HG02610 (cell line): ENCODE results near the gene TMPRSS4.

ENCODE experiments used
- ATAC-seq: cut with Tn5 transposase; IDR thresholded peaks from one replicate; pipeline ENCODE4 v1.9.1; 2021; ENCODE audit warnings: mild to moderate bottlenecking, moderate library complexity; ENCODE audit not compliant: unreplicated experiment

TMPRSS4 gene

DNA sequence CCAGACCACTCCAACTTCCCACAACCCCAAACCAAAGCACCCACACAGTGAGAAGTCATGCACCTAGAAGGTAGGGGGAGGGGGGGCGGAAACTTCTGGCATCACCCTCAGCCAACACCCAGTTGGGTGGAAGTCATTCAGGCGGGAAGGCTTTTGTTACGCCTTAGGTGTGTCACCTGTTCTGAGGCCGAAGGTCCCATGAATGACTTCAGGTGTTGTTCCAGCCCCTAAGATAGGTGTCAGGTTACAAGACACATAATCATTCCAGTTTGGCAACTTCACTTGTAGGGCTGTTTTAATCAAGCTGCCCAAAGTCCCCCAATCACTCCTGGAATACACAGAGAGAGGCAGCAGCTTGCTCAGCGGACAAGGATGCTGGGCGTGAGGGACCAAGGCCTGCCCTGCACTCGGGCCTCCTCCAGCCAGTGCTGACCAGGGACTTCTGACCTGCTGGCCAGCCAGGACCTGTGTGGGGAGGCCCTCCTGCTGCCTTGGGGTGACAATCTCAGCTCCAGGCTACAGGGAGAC, at the start of gene TMPRSS4:
Gene TMPRSS4, plus strand, starts transcription at position 325 of the 528 bp plus-strand sequence. CDS start 225 bp downstream, outside the sequence.
- ATAC-seq, result no peak

- no peak for ATAC-seq
Measured at GRCh38 chr11:118027694-118028093, 49.2 kb upstream of the TMPRSS4 start.

GRCh38 chr11:118028626-118029025, 48.3 kb upstream of the TMPRSS4 start:
- no peak for ATAC-seq

- ATAC-seq, result peak; percentile 66
Measured at GRCh38 chr11:118033443-118033842, 43.4 kb upstream of the TMPRSS4 start.

- ATAC-seq, result no peak
Measured at GRCh38 chr11:118042141-118042540, 34.7 kb upstream of the TMPRSS4 start.

GRCh38 chr11:118042796-118043195, 34.1 kb upstream of the TMPRSS4 start:
- no peak for ATAC-seq

DNA sequence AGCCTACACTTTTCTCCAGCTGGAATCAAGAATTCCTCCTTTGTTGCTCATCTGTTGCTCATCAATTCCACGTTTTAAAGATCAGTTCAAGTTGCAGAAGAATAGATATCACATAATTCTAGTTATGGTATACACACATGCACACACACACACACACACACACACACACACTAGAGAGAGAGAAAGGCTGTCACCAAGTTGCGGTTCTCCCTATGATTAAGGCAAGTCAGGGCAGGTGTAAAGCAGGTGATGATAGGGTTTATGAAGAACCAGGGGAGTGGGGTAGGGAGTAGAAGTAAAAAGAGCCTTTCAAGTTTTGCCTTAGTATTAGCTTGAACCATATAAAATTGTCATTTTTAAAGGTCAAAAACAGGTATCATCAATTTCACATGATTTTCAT, 31.7 kb upstream of the TMPRSS4 start:
- ATAC-seq, result no peak

DNA sequence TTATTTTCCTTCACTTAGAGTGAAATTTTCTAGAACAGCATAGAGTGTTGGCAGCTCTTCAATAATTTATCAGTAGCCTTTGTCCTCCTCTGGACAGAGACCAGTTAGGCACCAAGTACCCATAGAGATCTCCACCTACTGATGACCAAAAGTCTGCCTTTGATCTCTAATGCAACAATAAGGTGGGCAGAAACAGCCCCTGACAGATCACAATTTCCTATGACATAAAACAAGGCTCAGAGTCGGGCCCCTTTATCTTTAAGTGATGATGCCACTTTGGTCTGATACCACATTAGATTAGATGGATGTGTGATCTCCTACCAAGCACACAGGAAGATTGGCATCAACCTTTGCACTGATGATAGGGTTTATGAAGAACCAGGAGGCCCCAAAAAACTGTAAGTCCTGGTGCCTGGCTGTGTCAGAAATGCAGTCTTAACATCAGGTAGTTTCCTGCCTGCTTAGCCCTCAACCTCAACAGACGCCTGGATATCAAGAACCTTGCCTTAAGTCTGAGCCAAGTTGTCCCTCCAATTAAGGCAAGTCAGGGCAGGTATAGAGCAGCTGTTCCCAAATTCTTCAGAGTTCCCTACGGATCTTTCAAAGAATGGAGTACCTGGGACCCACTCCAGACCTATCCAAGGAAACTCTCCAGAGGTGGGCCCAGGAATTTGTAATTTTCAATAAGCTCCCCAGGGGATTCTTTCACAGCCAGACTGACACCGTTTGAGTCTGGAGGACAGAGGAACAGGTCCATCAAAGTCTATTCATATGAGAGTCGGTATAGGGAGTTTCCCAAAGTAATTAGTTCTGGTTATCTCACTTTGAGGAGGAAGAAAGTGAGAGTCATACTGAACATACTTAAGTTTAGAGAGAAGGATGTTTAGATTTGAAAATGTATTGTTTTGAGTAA, 30.6 kb upstream of the TMPRSS4 start:
- peak; percentile 70 for ATAC-seq

GRCh38 chr11:118046964-118047700, 29.7 kb upstream of the TMPRSS4 start:
- ATAC-seq, result no peak

- ATAC-seq, result no peak
Measured at GRCh38 chr11:118047749-118048148, 29.1 kb upstream of the TMPRSS4 start.

DNA sequence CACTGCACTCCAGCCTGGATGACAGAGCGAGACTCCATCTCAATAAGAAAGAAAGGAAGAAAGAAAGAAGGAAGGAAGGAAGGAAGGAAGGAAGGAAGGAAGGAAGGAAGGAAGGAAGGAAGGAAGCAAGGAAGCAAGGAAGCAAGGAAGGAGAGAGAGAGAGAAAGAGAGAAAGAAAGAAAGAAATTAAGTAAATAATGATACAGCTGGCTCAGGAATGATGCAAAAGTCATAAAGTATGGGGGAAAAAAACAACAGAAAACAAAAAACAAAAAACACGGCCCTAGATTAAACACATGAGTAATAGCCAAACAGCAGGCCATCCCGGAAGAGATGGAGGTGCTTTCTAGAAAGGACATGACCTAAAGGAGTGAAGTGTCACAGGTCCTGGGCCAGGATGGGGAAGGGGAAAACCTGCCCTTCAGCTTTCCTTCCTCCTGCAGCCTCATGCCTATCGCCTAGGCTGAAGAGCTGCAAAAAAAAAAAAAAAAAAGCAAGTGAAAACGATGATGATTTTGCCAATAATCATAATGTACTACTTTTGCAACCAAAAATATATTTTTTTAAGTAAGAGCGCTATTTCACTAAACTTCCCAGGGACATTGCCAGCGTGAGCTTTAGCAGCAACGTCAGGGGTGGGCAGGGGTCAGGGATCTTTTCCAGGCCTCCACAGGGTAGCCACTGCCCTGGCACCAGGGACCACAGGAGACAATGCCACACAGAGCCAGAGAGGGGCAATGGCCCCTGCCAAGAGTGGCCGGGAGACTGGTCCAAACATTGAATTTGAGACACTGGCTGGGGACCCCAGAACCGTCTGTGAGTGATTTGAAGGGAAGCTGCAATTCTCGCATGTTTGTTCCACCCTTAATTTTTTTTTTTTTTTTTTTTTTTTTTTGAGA, 28.2 kb upstream of the TMPRSS4 start:
- no peak for ATAC-seq

DNA sequence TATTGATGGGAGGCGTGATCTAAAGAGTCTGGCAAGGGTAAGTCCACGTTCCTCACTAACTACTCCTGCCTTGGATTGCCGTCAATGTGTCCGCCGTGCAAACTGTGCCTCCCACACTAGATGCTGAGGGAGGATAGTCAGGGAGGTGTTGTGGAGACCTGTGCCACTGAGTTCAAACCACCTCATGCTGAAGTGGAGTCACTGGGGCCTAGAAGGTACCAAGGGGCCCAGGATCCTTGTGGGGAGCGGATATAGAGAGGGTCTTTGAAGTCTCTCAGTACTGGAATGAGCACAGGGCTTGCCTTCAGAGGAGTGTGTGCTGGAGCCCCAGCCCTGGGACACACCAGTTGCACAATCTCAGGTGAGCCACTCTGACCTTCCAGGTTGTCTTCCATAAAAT, 27.1 kb upstream of the TMPRSS4 start:
- no peak for ATAC-seq

- ATAC-seq, result no peak
Measured at GRCh38 chr11:118050208-118050891, 26.5 kb upstream of the TMPRSS4 start.

DNA sequence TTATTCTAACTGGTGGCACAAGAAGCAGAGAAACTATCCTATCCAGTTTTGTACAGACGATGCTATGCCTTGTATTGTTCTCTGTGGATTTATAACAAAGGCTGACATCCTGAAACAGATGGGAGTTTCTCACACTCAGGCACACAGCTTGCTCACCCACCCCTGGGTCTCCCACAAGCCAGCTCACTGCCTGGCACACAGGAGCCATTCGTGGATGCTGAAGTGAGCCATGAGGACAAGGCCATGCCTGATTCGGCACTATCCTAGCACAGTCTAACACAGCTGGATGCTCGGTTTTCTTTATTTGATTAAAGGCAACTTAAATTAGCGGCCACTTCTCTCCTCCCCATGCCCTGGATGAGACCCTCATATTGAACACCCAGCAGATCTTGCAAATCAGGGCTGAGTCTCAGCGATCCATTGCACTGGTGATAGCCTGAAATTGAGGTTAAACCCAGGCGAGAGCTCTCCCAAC, 25.7 kb upstream of the TMPRSS4 start:
- no peak for ATAC-seq

DNA sequence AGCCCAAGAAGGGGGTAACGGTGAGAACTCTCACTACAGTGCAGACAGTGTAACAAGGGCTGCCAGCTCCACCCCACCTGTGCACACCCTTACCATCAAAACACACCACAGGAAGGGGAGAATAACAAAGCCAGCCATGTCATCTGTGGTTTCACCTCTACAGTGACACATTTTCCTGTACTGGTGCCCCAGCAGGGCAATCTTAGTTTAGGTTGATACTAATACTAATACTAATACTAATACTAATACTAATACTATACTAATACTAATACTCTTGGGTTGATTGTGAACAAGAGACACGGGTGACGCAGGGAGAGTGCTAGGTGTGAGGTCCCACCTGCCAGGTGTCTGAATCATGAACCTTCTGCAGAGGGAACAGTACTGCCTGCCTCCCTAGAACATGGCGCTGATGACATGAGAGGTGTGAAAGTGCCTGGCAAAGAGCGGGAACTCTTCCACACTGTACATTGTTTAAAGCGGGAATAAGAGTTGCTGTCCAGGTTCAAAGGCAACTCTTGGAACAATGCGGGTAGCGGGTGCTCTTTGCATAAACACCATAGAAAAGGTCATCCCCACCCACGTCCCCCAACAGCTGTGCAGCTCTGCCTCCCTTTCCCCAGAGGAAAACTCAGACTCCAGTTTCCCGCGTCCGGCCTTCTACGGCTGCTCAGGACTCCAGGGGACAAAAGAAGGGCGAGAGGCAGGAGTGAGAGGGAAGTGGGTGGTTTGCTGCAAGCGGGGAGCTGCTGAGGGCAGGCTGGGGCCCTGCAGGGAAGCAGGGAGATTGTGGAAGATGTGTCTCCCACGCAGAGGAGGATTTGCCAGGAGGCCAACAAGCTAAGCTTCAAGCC, 25.0 kb upstream of the TMPRSS4 start:
- ATAC-seq, result peak; percentile 77

GRCh38 chr11:118052581-118053206, 24.2 kb upstream of the TMPRSS4 start:
- no peak for ATAC-seq

DNA sequence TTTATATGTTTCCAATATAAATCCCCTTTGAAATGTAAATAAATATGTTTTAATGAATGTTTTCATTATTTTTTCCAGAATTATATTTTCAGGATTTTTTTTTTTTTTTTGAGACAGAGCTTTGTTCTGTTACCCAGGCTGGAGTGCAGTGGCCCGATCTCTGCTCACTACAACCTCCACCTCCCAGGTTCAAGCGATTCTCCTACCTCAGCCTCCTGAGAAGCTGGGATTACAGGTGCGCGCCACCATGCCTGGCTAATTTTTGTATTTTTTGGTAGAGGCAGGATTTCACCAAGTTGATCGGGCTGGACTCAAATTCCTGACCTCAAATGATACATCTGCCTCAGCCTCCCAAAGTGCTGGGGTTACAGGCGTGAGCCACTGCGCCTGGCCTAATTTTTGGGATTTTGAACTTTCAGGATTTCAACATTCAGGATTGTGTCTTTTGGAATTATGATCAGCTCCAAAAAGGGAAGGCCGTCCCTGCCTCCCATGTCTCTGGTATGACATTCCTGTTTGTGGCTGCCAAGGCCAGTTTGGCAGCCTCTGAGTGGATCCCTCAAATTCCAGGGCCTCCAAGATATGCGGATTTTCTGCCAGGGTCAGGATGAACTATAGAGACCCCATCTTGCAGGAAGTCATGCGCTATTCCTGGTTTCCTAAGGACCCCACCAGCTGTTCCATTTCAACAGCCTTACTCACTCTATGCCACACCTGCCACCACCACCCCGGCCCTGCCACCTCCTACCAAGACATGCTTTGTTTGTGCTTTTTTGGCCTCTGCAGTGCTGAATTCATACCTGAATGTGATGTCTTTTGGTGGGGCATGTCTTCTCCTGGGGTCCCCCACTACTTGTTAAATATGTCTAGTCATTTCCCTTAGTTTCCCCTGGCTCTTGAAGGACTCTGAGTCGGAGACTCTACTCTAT, 21.9 kb upstream of the TMPRSS4 start:
- no peak for ATAC-seq

DNA sequence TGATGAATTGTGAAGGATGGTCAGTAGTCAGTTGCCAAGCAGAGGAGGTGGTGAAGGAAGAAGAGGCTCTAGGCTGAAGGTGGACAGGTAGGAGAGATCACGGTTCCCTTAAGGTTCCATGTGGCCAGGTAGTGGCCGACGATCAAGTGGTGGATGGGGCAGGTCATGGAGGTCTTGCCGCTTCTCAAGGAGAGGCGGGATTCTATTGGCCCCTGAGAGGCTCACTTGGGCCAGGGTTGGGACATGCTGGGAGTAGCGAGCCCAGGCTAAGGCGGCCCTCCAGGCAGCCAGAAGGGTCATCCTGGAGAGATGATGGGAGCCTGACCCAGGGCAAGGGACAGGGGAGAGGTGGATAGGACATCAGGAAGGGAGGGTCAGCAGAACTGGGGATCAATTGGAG, 20.9 kb upstream of the TMPRSS4 start:
- no peak for ATAC-seq
